HG02642 (cell line): ENCODE data around the gene FAM90A1.
"Not testable (repeated sequence)": the region's sequence is repeated elsewhere in the genome, so short reads cannot be mapped to it uniquely, and the experiment has no call there.

Source experiments
- ATAC-seq: cut with Tn5 transposase; IDR thresholded peaks from one replicate; pipeline ENCODE4 v1.9.1; 2021; ENCODE audit warnings: mild to moderate bottlenecking; ENCODE audit not compliant: unreplicated experiment, poor library complexity

Gene FAM90A1, protein sequence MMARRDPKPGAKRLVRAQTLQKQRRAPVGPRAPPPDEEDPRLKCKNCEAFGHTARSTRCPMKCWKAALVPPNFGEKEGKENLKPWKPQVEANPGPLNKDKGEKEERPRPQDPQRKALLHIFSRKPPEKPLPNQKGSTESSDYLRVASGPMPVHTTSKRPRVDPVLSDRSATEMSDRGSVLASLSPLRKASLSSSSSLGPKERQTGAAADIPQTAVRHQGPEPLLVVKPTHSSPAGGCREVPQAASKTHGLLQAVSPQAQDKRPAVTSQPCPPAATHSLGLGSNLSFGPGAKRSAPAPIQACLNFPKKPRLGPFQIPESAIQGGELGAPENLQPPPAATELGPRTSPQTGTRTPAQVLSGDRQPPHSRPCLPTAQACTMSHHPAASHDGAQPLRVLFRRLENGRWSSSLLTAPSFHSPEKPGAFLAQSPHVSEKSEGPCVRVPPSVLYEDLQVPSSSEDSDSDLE

DNA sequence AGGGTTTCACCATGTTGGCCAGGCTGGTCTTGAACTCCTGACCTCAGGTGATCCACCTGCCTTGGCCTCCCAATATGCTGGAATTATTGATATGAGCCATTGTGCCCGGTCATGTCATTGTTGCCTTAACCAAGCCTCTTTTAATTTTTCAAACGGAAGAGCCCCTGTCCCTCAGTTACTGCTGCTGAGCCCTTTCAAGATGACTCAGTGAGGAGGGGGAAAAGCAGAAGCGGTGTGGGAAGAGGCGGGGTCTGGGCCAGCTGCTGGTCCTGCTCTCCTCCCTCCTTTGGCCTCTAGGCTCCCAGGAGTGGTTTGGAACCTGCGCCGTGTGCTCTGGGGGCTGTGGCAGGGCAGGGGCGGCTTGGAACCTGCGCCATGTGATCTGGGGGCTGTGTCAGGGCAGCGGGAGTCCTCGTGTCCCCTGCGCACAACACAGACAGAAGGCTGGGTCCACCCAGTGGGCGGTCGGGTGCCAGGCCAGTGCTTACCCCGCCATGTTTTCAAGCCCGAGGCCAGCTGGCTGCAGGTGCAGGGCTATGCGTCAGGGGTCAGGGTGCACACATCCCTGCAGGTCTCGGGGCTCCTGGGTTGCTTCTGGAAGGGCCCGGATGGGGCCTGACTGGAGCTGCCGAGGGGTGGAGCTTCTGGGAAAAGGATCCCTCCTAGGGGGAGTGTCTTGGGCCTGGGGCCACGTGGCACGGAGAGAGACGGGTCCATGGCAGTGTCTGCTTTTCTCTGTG is at the start of gene FAM90A1:
Gene FAM90A1 (minus strand): TSS at position 627 of the 740 bp plus-strand sequence. CDS start 2,786 bp downstream, outside the sequence.
- not testable (repeated sequence) for ATAC-seq

DNA sequence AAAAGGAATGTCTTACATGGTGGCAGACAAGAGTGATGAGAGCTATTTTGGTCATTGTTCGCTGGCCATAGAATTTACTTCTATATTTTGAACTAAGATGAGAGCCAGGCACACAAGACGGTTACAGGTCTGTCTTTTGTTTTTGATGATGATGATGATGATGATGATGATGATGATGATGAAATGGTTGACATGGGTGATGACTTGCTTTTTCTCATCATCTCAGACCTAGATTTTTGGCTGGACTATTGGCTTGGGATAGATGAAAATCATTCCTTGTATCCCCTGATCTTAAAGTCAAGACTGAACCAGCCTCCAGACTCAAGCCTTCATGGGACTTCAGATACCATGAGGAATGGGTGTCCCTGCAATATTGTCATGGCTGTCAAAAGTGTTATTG is 49.0 kb upstream of the FAM90A1 start:
- ATAC-seq = not testable (repeated sequence)

DNA sequence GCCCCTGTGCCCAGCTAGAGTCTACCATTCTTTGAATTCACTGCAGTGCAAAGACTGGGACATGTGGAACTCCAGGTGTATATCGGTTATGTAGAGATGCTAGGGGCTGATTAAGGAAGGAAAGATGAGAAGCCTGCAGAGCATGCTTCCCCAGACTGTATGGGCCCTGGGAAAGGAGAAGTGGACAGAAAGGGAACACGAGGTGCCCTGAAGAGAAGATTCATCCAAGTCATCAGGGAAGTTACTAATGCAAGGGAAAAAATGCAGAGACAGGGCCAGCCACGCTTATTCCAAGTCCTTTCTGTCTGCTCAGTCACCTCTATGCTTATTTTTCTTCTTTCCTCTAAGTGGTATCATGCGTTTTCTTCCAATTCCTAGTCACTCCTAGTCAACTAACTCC is 39.3 kb upstream of the FAM90A1 start:
- ATAC-seq = not testable (repeated sequence)

DNA sequence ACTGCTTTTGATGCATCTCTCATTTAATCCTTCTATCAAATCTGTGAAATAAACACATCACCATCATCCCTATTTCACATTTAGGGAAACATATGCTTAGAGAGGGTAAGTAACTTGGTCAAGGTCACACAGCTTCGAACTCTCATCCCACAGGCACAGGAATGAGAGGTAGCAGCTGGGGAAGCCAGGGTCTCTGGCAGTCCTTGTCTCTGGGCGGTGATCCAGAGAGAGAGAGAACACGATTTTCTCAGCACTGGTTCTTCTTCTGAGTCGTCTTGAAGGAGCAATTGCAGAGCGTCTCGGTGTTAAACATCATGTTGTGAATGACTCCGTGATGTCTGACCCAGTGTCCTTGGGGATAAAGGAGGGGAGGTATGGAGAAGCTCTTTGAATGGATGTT is 36.8 kb upstream of the FAM90A1 start:
- ATAC-seq = not testable (repeated sequence)

DNA sequence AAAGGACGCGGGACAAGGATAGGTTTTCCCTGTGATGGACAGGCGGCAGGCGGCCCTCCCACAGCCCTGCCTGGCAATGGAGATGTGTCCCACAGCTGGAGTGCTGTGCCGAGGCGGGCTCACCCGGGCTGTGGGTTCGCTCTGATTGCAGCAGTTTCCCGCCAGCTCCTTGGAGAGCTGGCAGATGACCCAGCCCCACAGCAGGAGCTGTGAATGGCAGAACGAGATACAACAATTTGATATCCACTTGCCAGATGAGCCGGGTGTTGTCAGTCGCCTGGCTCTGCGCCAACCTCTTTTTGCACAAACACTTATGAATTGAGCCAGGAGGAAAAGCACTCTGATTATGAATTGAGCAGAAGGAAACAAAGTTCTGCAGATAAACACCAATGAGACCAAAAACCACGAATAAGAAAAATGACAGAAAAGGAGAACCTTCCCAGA is 33.7 kb upstream of the FAM90A1 start:
- ATAC-seq = not testable (repeated sequence)

DNA sequence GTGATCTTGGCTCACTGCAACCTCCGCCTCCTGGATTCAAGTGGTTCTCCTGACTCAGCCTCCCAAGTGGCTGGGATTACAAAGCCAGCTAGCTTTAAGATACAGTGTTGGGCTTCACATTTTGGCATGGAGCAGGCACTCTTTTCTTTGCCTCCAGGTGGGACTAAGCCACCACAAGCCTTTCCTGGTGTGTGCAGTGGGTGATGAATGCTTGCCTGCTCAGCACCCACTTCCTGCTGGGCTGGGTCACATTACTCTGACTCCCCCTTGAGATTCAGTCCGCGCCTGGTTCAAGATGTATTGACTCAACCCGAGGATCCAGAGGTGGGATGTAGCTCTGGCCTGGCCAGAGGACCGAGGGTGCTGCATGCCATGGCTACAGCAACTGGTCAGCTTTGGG is 28.9 kb upstream of the FAM90A1 start:
- ATAC-seq = not testable (repeated sequence)

DNA sequence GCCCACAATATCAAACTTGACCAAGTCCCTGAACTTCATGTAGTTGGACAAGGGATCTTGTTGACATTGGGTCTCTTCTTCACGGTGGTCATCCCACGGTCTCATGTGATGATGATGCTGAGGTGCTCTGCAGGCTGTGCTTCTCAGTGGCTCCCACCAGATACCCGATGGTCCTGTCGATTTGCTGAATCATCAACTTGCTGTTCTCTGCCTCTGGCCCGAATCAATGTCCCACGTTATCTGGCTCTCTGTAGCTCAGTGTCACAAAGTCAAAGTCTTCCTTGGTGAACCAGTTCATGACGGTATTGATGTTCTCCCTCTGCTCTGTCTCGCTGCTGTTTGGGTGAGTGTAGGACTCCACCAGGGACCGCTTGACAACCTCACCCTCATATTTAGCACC is 27.3 kb upstream of the FAM90A1 start:
- ATAC-seq = not testable (repeated sequence)

DNA sequence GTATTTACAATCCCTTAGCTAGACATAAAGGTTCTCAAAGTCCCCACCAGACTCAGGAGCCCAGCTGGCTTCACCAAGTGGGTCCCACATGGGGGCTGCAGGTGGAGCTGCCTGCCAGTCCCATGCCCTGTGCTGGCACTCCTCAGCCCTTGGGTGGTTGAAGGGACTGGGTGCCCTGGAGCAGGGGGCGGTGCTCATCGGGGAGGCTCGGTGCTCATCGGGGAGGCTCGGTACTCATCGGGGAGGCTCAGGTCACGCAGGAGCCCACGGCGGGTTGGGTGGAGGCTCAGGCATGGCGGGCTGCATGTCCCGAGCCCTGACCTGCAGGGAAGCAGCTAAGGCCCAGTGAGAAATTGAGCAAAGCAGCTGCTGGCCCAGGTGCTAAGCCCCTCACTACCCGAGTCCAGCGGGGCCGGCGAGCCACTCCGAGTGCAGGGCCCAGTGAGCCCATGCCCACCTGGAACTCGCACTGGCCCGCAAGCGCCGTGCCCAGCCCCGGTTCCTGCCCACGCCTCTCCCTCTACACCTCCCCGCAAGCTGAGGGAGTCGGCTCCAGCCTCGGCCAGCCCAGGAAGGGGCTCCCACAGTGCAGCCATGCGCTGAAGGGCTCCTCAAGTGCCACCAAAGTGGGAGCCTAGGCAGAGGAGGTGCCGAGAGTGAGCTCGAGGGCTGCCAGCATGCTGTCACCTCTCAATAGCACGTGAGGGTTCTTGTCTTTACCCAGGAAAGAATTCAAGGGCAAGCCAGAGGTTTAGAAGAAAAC is 24.8 kb upstream of the FAM90A1 start:
- not testable (repeated sequence) for ATAC-seq

DNA sequence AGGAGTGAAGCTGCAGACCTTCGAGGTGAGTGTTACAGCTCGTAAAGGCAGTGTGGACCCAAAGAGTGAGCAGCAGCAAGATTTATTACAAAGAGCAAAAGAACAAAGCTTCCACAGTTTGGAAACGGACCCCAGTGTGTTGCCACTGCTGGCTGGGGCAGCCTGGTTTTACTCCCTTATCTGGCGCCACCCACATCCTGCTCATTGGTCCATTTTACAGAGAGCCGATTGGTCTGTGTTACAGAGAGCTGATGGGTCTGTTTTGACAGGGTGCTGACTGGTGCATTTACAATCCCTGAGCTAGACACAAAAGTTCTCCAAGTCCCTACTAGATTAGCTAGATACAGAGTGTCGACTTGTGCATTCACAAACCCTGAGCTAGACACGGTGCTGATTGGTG is 24.2 kb upstream of the FAM90A1 start:
- ATAC-seq = not testable (repeated sequence)

DNA sequence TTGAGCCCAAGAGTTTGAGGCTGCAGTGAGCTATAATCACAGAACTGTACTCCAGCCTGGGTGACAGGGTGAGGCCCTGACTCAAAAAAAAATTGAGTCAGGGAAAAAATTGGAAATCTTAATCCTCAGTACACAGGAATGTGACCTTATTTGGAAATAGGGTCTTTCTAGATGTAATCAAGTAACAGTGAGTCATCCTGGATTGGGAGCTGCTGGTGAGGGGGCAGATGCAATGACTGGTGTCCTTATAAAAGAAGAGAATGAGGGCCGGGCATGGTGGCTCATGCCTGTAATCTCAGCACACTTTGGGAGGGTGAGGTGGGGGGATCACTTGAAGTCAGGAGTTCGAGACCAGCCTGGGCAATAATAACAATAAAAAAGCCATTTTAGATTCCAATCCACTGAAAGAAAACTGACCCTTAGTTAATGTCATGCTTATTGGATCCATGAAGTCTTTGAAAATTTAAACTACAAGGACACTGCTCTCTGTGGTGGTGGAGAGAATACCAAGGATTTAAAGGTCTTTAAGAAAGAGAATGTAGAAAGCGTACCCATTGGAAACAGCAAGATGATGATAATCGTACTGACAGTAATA is 19.6 kb upstream of the FAM90A1 start:
- not testable (repeated sequence) for ATAC-seq

DNA sequence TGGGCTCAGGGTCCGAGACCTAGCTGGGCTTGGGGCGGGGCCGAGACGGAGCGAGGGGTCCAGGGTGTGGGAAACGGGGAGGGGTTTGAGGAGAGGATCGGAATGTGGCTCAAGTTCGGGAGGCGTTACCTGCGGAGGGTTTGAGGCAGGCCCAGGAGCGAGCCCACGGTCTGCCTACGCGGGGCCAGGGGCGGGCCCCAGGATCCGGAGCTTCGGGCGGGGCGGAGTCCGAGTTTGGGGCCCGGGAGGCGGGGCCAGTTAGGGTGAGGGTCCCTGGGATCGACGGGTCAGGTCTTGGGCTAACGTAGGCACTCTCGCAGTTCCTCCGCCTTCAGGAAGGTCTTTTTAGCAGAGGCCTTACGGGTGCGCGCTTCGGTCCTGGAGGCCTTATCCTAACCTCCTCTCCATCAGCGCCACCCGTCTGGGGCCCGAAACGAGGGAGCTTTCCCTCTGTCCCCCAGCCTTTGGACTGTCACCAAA is 16.3 kb upstream of the FAM90A1 start:
- ATAC-seq = not testable (repeated sequence)

DNA sequence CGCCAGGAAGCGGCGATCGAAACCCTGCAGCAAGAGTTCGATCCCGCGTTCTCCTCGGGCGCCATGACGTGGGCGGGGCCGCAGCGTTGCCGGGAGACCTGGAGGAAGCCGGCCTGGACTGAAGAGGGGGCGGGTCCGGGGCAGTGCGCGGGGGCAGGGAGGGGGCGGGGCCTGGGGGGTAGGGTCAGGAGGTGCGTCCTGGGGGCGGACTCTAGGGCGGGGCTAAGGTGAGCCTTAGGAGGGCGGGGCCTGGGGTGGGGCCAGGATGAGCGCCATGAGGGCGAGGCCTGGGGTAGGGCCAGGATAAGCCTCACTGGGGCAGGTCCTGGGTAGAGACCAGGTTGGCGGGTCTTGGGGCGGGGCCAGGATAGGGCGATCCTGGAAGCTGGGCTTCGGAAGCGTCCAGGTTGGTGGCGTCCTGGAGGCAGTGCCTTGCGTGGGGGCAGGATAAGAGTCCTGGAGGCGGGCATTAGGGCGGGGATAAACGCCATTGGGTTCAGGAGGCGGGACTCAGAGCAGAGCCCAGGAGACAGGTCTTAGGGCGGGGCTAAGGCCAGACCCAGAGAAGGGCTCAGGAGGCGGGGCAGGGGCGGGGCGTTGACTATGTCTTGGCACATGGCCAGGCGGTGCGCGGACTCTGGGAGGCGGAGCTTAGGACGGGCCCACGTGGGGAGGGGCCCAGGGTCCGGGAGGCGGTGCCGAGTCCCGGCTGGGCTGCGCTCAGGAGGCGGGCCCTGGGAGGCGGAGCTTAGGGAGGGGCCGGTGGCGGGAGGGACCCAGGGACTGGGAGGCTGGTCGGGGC is 15.7 kb upstream of the FAM90A1 start:
- peak; percentile 95 for ATAC-seq

DNA sequence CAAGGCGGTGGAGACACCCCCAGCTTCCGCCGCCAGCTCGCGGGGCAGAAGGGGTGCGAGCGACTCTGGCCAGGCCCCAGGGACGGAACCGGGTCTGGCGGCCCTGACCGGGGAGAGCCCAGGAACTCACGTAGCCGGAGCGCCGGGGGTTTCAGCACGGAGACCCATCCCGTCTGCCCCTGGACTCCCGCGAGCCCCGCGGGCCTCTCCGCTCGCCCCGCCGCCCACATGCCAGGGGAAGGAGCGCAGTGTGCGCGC is 15.1 kb upstream of the FAM90A1 start:
- not testable (repeated sequence) for ATAC-seq

DNA sequence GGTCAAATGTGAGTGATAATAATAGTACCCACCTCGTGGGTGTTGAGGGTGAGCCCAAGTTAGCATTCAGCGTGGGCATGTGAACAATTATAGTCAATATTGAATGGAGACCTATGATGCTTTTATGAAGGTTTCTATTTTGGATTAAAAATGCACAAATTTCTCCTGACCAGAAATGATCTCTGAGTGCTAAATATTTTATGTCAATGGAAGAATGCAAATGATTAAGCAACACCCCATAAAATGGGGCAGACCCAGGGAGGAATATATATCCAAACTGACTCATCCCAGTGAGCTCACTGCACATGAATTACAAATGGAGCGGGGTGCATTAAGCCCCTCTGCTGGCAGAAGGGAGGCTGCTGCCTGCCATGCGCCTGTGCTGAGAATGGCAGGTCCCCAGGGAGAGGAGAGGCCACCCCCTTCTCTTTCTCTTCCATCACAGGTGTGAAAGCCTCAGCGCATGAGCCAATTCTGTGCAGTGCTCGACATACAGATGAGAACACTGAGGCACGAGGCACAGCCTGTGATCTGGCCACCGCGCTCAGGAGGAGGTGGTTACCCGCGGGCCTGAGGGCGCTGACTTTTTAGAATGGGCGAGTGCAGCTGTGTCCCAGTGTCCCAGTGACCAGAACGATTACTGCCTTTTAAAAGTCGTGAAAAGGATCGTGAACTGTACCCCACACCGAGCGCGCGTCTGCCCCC is 14.7 kb upstream of the FAM90A1 start:
- ATAC-seq = not testable (repeated sequence)

DNA sequence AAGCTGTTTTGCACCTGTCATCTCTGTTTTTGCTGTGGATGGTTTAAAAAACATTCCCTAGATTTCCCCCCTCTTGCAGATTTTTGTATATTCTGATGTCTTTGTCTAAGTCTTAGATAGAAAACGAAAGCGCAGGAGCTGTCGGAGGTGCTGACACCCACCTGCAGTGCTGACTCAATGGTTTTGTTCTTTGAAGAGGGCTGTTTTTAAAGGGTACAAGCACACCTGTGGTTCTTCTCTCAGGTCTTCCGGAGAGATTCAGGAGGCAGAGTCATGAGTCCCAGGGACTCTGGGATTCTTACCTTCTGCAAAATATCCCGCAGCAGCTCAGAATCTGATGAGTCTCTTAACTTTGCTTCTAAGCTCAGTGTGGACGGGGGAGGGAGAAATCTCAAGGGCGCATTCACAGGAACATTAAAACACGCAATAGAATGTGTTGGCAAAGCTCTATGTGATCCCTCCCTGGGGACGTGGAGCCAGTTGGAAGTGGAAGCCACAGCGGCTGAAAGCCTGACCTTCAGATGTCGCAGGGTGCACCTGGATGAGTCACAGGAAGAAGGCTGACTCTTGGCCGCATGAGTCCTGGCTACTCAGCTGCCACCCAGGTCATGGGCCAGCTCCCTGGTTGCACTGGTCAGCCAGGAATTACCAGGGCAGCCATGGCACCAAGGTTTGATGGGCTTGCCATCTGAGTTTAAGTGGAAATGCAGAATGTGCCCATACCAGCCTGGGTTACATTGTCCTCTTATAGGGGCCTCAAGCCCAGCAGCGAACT is 13.1 kb upstream of the FAM90A1 start:
- not testable (repeated sequence) for ATAC-seq

DNA sequence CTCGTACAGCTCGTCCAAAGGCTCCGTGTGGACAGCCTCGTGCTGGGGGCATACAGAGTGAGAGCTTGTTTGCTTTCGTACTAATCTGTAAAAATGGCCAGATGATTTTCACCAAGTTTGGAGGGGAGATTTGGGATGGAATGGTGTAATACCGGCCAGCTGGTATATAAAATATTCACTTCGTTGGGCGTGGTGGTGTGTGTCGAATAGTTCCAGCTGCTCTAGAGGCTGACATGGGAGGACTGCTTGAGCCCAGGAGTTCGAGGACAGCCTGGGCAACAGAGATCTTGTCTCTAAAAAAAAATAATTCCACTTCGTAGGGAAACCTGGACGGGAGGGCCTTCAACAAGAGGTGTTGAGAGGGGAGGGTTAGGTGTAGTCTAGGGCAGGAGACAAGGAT is 9.6 kb upstream of the FAM90A1 start:
- not testable (repeated sequence) for ATAC-seq

DNA sequence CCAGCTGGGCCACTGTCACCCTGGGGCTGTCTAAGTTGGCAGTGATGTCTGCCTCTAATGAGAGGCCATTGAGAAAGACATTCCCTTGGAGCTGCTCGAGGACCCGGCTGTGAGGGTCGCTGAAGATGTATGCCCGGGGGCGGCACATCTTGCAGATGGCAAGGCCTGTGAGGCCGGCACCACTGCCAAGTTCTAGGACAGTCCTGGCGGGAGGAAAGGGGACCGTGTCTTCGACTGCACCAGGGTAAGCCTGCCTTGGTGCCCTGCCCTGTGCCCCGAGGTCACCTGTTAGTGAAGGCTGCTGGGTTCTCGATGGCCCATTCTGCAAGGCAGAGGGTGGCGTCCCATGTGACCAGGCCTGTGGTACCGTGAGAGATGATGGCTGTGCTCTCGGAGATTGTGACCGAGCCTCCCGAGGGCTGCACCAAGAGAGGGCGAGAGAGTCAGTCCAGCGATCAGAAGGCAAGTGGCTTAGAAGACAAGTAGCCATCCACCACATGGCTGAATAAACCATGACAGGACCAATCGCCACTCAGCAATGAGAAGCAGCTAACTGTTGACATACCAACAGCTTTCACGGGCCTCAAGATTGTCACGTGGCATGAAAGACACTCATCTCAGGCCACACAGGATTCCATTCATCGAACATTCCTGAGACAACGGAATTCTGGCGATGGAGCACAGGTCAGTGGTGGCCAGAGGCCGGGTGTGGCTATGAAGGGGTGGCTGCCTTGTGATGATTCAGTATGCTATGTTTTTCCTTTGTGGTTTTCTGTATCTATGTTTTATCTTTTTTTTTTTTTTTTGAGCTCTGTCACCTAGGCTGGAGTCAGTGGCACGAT is 8.1 kb upstream of the FAM90A1 start:
- not testable (repeated sequence) for ATAC-seq
